Loucy (cell line): ENCODE results near the gene DROSHA.

Experiments
- EZH2phosphoT487 ChIP-seq: fragments of 200-600 bp; IDR thresholded peaks from 2 replicates; pipeline ENCODE4 v1.6.1; 2018; ENCODE audit warnings: antibody characterized with exemption, mild to moderate bottlenecking, moderate library complexity, borderline replicate concordance
- TF ChIP-seq, protein P1 (sequence below): fragments of 200-600 bp; sonication (generic); conservative IDR thresholded peaks from 2 replicates; pipeline ENCODE4 v1.5.1; 2014; ENCODE audit warnings: mild to moderate bottlenecking, antibody characterized with exemption, low read length

GRCh38 chr5:31385774-31386537, 145.9 kb downstream of the DROSHA start:
- TF ChIP-seq, protein P1, sequence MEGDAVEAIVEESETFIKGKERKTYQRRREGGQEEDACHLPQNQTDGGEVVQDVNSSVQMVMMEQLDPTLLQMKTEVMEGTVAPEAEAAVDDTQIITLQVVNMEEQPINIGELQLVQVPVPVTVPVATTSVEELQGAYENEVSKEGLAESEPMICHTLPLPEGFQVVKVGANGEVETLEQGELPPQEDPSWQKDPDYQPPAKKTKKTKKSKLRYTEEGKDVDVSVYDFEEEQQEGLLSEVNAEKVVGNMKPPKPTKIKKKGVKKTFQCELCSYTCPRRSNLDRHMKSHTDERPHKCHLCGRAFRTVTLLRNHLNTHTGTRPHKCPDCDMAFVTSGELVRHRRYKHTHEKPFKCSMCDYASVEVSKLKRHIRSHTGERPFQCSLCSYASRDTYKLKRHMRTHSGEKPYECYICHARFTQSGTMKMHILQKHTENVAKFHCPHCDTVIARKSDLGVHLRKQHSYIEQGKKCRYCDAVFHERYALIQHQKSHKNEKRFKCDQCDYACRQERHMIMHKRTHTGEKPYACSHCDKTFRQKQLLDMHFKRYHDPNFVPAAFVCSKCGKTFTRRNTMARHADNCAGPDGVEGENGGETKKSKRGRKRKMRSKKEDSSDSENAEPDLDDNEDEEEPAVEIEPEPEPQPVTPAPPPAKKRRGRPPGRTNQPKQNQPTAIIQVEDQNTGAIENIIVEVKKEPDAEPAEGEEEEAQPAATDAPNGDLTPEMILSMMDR = no peak
- no peak for TF ChIP-seq EZH2phosphoT487
